NCI-H1417 treated with DMSO at 0.1 percent for 48 hours (cell line): ENCODE data around the gene CHCT1.

Experiments used
- DNase-seq: peaks from one replicate; lab custom pipeline; 2025; lab: John Stamatoyannopoulos, UW

Gene CHCT1

GRCh38 chr17:60442271-60443173, 20.2 kb downstream of the CHCT1 start:
- DNase-seq: no peak

- no peak for DNase-seq
Observed at GRCh38 chr17:60443713-60444112, 21.4 kb downstream of the CHCT1 start.

GRCh38 chr17:60445144-60445543, 22.9 kb downstream of the CHCT1 start:
- no peak for DNase-seq

- DNase-seq: no peak
Observed at GRCh38 chr17:60447375-60447774, 25.1 kb downstream of the CHCT1 start.

- DNase-seq: no peak
Observed at GRCh38 chr17:60451071-60451470, 28.8 kb downstream of the CHCT1 start.

GRCh38 chr17:60451965-60452364, 29.7 kb downstream of the CHCT1 start:
- DNase-seq: no peak

- DNase-seq: no peak
Observed at GRCh38 chr17:60455378-60455777, 33.1 kb downstream of the CHCT1 start.

GRCh38 chr17:60457148-60457547, 34.9 kb downstream of the CHCT1 start:
- DNase-seq: no peak

- no peak for DNase-seq
Observed at GRCh38 chr17:60461584-60461983, 39.3 kb downstream of the CHCT1 start.

GRCh38 chr17:60463157-60463835, 41.0 kb downstream of the CHCT1 start:
- DNase-seq: no peak

GRCh38 chr17:60464343-60464742, 42.1 kb downstream of the CHCT1 start:
- DNase-seq: no peak

GRCh38 chr17:60468371-60468770, 46.1 kb downstream of the CHCT1 start:
- no peak for DNase-seq

GRCh38 chr17:60471451-60471850, 49.2 kb downstream of the CHCT1 start:
- DNase-seq: no peak

GRCh38 chr17:60472449-60472848, 50.2 kb downstream of the CHCT1 start:
- DNase-seq: no peak

GRCh38 chr17:60473788-60474187, 51.5 kb downstream of the CHCT1 start:
- DNase-seq: no peak
